SK-N-SH treated with all-trans-retinoic acid at 6 μM for 48 hours (cell line): ENCODE results near the gene CACNB2.

Source experiments
- ATAC-seq: fragments of 200-7000 bp; cut with Tn5 transposase; 3 replicates; pipeline ENCODE4 v1.9.1; 2020; ENCODE audit warnings: mild to moderate bottlenecking, moderate library complexity
- ARNTL ChIP-seq: fragments of 450-650 bp; formaldehyde crosslinking; IDR thresholded peaks from 2 replicates; pipeline ENCODE4 v1.5.0; 2020; ENCODE audit warnings: low read depth, mild to moderate bottlenecking, moderate library complexity, borderline replicate concordance
- BACH2 ChIP-seq: fragments of 250-450 bp; sonication (Bioruptor Pico); IDR thresholded peaks from 2 replicates; pipeline ENCODE4 v1.9.0; 2021; ENCODE audit warnings: mild to moderate bottlenecking, borderline replicate concordance
- CREB5 ChIP-seq: fragments of 250-450 bp; sonication (Bioruptor Pico); IDR thresholded peaks from 2 replicates; pipeline ENCODE4 v1.5.1; 2020; ENCODE audit warnings: low read depth, mild to moderate bottlenecking, moderate library complexity
- CSDC2 ChIP-seq: fragments of 250-450 bp; sonication (Bioruptor Pico); IDR thresholded peaks from 2 replicates; pipeline ENCODE4 v1.5.0; 2020; ENCODE audit warnings: mild to moderate bottlenecking, moderate library complexity
- ESRRG ChIP-seq: fragments of 250-450 bp; sonication (Bioruptor Pico); IDR thresholded peaks from 2 replicates; pipeline ENCODE4 v1.6.1; 2021; ENCODE audit warnings: mild to moderate bottlenecking
- GLIS3 ChIP-seq: fragments of 250-450 bp; sonication (Bioruptor Pico); IDR thresholded peaks from 2 replicates; pipeline ENCODE4 v1.5.0; 2020; ENCODE audit warnings: mild to moderate bottlenecking, moderate library complexity
- ISL1 ChIP-seq: fragments of 250-450 bp; sonication (Bioruptor Pico); IDR thresholded peaks from 2 replicates; pipeline ENCODE4 v2.1.2; 2022; ENCODE audit warnings: mild to moderate bottlenecking, moderate library complexity
- OSR1 ChIP-seq: fragments of 250-450 bp; sonication (Bioruptor Pico); IDR thresholded peaks from 2 replicates; pipeline ENCODE4 v1.8.0; 2022; ENCODE audit warnings: moderate library complexity, mild to moderate bottlenecking, inconsistent platforms
- POU6F1 ChIP-seq: fragments of 250-450 bp; sonication (Bioruptor Pico); IDR thresholded peaks from 2 replicates; pipeline ENCODE4 v1.8.0; 2021; ENCODE audit warnings: low read depth, mild to moderate bottlenecking, moderate library complexity, borderline replicate concordance
- PPARA ChIP-seq: fragments of 250-450 bp; sonication (Bioruptor Pico); IDR thresholded peaks from 2 replicates; pipeline ENCODE4 v1.5.0; 2020; ENCODE audit warnings: mild to moderate bottlenecking, borderline replicate concordance
- RARB ChIP-seq: fragments of 250-450 bp; sonication (Bioruptor Pico); IDR thresholded peaks from 2 replicates; pipeline ENCODE4 v1.8.0; 2021; ENCODE audit warnings: mild to moderate bottlenecking, moderate library complexity
- SNAI2 ChIP-seq: fragments of 250-450 bp; sonication (Bioruptor Pico); IDR thresholded peaks from 2 replicates; pipeline ENCODE4 v1.5.0; 2020; ENCODE audit warnings: mild to moderate bottlenecking, moderate library complexity
- TCF4 ChIP-seq: fragments of 250-450 bp; sonication (Bioruptor Pico); IDR thresholded peaks from 2 replicates; pipeline ENCODE4 v1.8.0; 2021; ENCODE audit warnings: mild to moderate bottlenecking, moderate library complexity, borderline replicate concordance
- TOX ChIP-seq: fragments of 250-450 bp; sonication (Bioruptor Pico); IDR thresholded peaks from 2 replicates; pipeline ENCODE4 v1.8.0; 2021; ENCODE audit warnings: mild to moderate bottlenecking, moderate library complexity, borderline replicate concordance
- TSHZ2 ChIP-seq: fragments of 250-450 bp; sonication (Bioruptor Pico); IDR thresholded peaks from 2 replicates; pipeline ENCODE4 v1.5.0; 2020; ENCODE audit warnings: mild to moderate bottlenecking, moderate library complexity
- ZC3H10 ChIP-seq: fragments of 250-450 bp; sonication (Bioruptor Pico); IDR thresholded peaks from 2 replicates; pipeline ENCODE4 v1.5.1; 2021; ENCODE audit warnings: mild to moderate bottlenecking, moderate library complexity
- ZFP3 ChIP-seq: fragments of 250-450 bp; sonication (Bioruptor Pico); IDR thresholded peaks from 2 replicates; pipeline ENCODE4 v1.5.0; 2020; ENCODE audit warnings: mild to moderate bottlenecking, moderate library complexity
- ZFP30 ChIP-seq: fragments of 450-650 bp; formaldehyde crosslinking; IDR thresholded peaks from 2 replicates; pipeline ENCODE4 v1.5.0; 2022; ENCODE audit warnings: mild to moderate bottlenecking, moderate library complexity
- ZNF565 ChIP-seq: fragments of 450-650 bp; formaldehyde crosslinking; conservative IDR thresholded peaks from 2 replicates; pipeline ENCODE4 v1.5.0; 2020; ENCODE audit warnings: low read depth, mild to moderate bottlenecking, moderate library complexity
- ZNF70 ChIP-seq: fragments of 450-650 bp; formaldehyde crosslinking; IDR thresholded peaks from 2 replicates; pipeline ENCODE4 v1.5.0; 2020; ENCODE audit warnings: mild to moderate bottlenecking, moderate library complexity
- ZNF8 ChIP-seq: fragments of 450-650 bp; formaldehyde crosslinking; IDR thresholded peaks from 2 replicates; pipeline ENCODE4 v1.5.0; 2020; ENCODE audit warnings: mild to moderate bottlenecking, moderate library complexity
- TF ChIP-seq, protein P1 (sequence below): fragments of 250-450 bp; sonication (Bioruptor Pico); IDR thresholded peaks from 2 replicates; pipeline ENCODE4 v1.5.1; 2021; ENCODE audit warnings: mild to moderate bottlenecking, moderate library complexity
- TF ChIP-seq, protein P2 (sequence below): fragments of 250-450 bp; sonication (Bioruptor Pico); IDR thresholded peaks from 2 replicates; pipeline ENCODE4 v1.8.0; 2020; ENCODE audit warnings: mild to moderate bottlenecking, moderate library complexity, borderline replicate concordance

CACNB2 gene

GRCh38 chr10:18401416-18402195 lies 261.4 kb downstream of the CACNB2 start:
- ATAC-seq, result no peak
- TF ChIP-seq ZNF8 (CRISPR knock-in tag) (no peak), ESRRG (CRISPR knock-in tag) (no peak), OSR1 (CRISPR knock-in tag) (no peak), ARNTL (CRISPR knock-in tag) (no peak), RARB (no peak)
- TF ChIP-seq, all 23 proteins: peak for 0

GRCh38 chr10:18402853-18403252 lies 262.6 kb downstream of the CACNB2 start:
- ATAC-seq, result no peak
- no peak for TF ChIP-seq TCF4 (CRISPR knock-in tag)
- TF ChIP-seq GLIS3, result no peak
- no peak for TF ChIP-seq CREB5 (CRISPR knock-in tag)
- TF ChIP-seq ZC3H10 (CRISPR knock-in tag), result no peak
- no peak for TF ChIP-seq ARNTL (CRISPR knock-in tag)
- TF ChIP-seq, protein P1, sequence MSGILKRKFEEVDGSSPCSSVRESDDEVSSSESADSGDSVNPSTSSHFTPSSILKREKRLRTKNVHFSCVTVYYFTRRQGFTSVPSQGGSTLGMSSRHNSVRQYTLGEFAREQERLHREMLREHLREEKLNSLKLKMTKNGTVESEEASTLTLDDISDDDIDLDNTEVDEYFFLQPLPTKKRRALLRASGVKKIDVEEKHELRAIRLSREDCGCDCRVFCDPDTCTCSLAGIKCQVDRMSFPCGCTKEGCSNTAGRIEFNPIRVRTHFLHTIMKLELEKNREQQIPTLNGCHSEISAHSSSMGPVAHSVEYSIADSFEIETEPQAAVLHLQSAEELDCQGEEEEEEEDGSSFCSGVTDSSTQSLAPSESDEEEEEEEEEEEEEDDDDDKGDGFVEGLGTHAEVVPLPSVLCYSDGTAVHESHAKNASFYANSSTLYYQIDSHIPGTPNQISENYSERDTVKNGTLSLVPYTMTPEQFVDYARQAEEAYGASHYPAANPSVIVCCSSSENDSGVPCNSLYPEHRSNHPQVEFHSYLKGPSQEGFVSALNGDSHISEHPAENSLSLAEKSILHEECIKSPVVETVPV (CRISPR knock-in tag), result no peak
- TF ChIP-seq ZFP30 (CRISPR knock-in tag), result no peak
- no peak for TF ChIP-seq TOX (CRISPR knock-in tag)
- no peak for TF ChIP-seq ZFP3 (CRISPR knock-in tag)
- TF ChIP-seq, all 23 proteins: peak for 0

DNA sequence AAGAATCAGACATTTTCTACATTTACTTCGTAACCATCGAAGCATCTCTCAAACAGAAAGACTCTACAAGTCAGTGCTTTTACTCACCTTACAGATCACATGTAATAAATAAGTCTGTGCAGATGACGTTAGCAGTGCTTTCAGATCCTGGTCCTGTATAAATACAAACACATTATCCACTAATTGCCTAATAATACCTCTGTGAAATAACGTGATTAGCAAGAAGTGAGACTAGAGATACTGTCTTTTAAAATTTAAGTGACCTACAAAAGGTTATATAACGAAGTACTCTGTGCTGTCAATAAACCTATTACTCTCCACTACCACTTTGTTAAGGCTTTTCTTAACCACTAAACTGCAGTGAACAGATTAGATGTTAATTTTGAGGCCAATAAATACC lies 264.3 kb downstream of the CACNB2 start:
- no peak for ATAC-seq
- TF ChIP-seq PPARA (CRISPR knock-in tag) (no peak), ZNF8 (CRISPR knock-in tag) (no peak), SNAI2 (CRISPR knock-in tag) (no peak), CREB5 (CRISPR knock-in tag) (no peak), OSR1 (CRISPR knock-in tag) (no peak), ESRRG (CRISPR knock-in tag) (no peak), TSHZ2 (CRISPR knock-in tag) (no peak), ZC3H10 (CRISPR knock-in tag) (no peak), BACH2 (CRISPR knock-in tag) (no peak), RARB (no peak), TOX (CRISPR knock-in tag) (no peak), ARNTL (CRISPR knock-in tag) (no peak)

- TF ChIP-seq OSR1 (CRISPR knock-in tag), result no peak
- TF ChIP-seq ISL1 (CRISPR knock-in tag), result no peak
- TF ChIP-seq SNAI2 (CRISPR knock-in tag), result no peak
- TF ChIP-seq ZNF8 (CRISPR knock-in tag), result no peak
- no peak for TF ChIP-seq ZNF70 (CRISPR knock-in tag)
- TF ChIP-seq GLIS3, result no peak
- no peak for TF ChIP-seq ZFP30 (CRISPR knock-in tag)
- no peak for TF ChIP-seq POU6F1 (CRISPR knock-in tag)
- TF ChIP-seq, protein P1 (CRISPR knock-in tag), result no peak
- no peak for TF ChIP-seq CSDC2
- TF ChIP-seq PPARA (CRISPR knock-in tag), result no peak
- no peak for TF ChIP-seq ZNF565 (CRISPR knock-in tag)
- TF ChIP-seq TCF4 (CRISPR knock-in tag), result no peak
- TF ChIP-seq, protein P2, sequence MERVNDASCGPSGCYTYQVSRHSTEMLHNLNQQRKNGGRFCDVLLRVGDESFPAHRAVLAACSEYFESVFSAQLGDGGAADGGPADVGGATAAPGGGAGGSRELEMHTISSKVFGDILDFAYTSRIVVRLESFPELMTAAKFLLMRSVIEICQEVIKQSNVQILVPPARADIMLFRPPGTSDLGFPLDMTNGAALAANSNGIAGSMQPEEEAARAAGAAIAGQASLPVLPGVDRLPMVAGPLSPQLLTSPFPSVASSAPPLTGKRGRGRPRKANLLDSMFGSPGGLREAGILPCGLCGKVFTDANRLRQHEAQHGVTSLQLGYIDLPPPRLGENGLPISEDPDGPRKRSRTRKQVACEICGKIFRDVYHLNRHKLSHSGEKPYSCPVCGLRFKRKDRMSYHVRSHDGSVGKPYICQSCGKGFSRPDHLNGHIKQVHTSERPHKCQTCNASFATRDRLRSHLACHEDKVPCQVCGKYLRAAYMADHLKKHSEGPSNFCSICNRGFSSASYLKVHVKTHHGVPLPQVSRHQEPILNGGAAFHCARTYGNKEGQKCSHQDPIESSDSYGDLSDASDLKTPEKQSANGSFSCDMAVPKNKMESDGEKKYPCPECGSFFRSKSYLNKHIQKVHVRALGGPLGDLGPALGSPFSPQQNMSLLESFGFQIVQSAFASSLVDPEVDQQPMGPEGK, result no peak
- TF ChIP-seq ESRRG (CRISPR knock-in tag), result no peak
- no peak for ATAC-seq
These were observed 265.9 kb downstream of the CACNB2 start for GRCh38 chr10:18406136-18406535.
